ENCODE measurements around the gene OR2T8.

- TF ChIP-seq CHD2 (IDR thresholded peaks at IDR 0.05; ENCODE audit: low read length) (no peak), CTCF (IDR thresholded peaks at IDR 0.05; ENCODE audit: control extremely low read depth in 1 of 3, insufficient read depth in 1 of 3, low read depth in 1 of 3, low read length in 3 of 3) (no peak), CHD1 (IDR thresholded peaks at IDR 0.05; ENCODE audit: low read depth, low read length) (no peak), POLR2A (IDR thresholded peaks at IDR 0.05; ENCODE audit: control extremely low read depth in 1 of 2, low read depth in 2 of 2, low read length in 2 of 2) (no peak), ATF2 (IDR thresholded peaks at IDR 0.05; ENCODE audit: low read length) (no peak), POLR2AphosphoS5 (IDR thresholded peaks at IDR 0.05; ENCODE audit: low read depth, low read length) (no peak)
These were observed 24.9 kb upstream of the OR2T8 start, which contains the start of gene OR2W3 for GRCh38 chr1:247895163-247895637.

Data from H1 (cell line).